HG02943 (cell line): ENCODE data around the gene TOM1L1.
A peak's percentile ranks its signal among the peaks of the same experiment; 100 is the strongest.
"Not testable (repeated sequence)": the region's sequence is repeated elsewhere in the genome, so short reads cannot be mapped to it uniquely, and the experiment has no call there.

Experiments used
- ATAC-seq: cut with Tn5 transposase; IDR thresholded peaks from one replicate; pipeline ENCODE4 v1.9.1; 2021; ENCODE audit warnings: mild to moderate bottlenecking, low read depth, moderate library complexity; ENCODE audit not compliant: unreplicated experiment

TOM1L1 gene, protein sequence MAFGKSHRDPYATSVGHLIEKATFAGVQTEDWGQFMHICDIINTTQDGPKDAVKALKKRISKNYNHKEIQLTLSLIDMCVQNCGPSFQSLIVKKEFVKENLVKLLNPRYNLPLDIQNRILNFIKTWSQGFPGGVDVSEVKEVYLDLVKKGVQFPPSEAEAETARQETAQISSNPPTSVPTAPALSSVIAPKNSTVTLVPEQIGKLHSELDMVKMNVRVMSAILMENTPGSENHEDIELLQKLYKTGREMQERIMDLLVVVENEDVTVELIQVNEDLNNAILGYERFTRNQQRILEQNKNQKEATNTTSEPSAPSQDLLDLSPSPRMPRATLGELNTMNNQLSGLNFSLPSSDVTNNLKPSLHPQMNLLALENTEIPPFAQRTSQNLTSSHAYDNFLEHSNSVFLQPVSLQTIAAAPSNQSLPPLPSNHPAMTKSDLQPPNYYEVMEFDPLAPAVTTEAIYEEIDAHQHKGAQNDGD

DNA sequence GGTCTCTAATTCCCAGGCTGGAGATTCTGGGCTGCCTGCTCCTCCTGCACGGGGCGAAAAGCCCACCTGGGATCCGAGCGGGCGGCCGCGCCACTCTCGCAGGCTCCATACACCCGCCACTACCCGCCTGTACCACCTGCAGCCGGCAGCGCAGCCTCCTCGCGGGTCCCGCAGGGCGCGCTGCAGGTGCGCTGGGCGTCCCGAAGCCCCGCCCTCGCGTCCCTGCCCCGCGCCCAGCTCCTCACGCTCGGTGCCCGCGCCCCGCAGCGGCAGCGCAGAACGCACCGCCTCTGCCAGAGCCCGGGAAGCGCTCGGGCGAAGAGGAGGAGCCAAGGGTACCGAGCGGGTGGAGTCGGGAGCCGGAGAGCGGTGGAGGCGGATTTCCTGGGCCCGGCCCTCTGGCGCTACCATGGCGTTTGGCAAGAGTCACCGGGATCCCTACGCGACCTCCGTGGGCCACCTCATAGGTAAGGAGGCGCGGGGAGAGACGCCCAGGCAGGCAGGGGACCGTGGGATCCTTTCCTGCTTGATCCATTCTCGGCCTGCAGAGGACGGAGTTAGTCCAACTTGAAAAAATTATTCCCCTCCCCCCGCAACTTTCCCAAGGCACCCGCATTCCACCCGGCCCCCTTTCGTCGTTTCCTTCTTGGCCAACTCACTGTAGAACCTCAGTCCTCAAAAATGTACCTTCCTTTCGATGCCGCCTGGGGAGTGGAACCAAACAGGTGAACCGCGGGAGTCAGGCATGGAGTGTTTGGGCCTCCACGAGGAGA, at the start of gene TOM1L1:
Gene TOM1L1, plus strand, starts transcription at position 396 of the 773 bp plus-strand sequence. Its CDS starts 14 bp downstream, at position 410.
- peak; percentile 78 for ATAC-seq

DNA sequence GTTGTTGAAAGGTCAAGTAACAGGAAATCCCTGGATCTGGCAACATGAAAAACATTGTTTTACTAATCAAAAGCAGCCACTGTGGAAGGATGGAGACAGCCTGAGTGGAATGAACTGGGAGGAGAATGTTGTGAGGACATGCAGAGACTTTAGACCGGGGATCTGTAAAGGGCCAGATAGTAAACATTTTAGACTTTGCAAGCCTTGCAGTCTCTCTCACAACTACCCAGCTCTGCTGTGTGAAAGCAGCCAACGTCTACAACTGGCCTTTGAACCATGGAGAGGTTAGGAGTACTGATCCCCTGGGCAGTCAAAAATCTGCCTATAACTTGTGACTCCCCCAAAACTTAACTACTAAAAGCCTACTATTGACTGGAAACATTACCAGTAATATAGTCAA, 41.5 kb upstream of the TOM1L1 start:
- ATAC-seq = no peak

DNA sequence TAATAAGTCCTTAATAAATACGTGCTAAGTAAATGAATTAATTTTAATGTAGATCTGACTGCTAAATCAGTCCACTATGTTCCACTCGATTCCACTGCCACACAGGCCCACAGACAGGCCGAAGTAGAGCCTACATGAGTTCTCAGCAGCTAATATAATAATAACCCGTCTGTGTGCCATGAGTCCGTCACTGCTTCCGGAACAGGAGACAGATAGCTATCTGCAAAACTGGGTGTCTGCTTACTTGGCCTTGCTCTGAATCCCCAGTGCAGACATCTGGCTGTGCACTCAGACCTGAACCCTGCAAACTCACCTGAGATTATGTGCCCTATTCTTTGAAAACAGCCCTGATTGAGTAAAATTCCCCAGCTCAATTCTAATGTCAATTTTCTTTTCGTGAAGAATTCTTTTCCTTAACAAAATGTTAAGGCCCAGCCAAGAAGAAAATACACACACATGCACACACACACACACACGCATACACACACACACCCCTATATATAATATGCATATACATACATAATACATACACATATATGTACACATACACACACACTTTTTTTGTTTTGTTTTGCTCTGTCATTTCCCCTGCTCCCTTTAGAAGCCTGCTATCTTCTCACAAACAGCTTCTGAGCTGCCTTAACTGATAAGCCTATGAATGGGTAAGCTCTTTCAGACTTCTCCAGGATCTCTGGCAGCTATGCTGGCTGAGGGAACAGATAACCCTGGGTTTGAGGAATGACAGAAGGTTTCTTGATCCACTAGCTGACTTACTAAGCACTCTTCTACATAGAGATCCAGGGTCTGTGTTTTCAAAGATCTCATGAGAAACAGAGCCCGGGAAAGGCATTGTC, 39.8 kb upstream of the TOM1L1 start:
- ATAC-seq = no peak

DNA sequence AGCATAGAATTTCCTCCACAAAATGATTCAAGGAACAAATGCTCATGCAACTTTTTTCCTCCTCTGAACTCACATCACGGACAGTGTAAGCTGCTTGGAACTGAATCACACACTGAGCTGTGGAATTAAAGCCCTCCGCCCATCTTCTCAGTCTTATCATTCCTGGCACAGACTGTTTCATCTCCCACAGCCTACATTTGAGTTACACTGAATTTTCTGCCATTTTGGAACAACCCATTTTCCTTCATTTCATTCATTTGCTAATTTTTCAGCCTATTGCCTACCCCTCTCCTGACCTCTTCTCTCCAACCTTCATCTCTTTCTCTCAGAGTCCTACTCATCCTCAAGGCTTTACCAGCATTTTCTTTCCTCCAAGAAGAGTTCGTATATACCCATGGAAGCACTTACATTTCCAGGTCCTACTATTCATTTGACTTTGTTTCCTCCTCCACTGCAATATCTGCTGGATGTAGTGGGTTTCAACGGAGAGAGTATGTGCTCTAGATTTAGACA, 39.1 kb upstream of the TOM1L1 start:
- ATAC-seq = no peak

DNA sequence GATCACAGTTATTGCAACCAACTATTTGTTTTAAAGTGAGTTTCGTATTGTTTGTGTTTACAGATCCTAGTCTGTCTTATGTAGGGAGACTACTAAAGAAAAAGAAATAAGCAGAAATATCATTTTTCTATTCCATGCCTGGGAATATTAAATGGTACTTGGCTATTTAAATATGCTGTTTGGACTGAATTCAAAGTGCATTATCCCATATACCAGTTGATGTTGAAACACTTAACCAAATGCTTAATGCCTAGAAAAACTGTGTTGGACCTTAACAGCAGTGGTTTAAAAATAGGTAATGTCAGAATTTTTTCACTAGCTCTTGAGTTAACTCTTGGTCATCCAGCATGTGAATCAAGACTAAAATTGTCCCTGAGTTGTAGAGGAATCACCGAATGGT, 37.5 kb upstream of the TOM1L1 start:
- ATAC-seq = no peak

DNA sequence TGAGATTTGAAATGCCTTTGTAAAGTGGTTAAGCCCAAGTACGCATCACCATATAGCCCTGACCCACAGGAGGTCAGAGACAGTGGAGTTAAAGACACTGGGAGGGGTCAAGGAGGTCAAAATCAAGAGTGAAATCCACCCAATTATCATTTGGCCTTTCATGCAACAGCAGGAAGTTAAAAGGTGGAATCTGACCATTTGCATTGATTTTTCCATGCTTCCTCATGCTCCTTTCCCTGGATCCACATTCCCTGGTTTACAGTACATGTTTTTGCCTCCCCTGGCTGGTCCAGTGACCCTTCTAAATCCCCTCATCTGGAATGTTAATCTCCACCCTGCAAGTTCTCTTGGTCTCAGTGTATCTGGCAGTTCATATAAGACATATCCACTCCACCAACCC, 36.6 kb upstream of the TOM1L1 start:
- no peak for ATAC-seq

DNA sequence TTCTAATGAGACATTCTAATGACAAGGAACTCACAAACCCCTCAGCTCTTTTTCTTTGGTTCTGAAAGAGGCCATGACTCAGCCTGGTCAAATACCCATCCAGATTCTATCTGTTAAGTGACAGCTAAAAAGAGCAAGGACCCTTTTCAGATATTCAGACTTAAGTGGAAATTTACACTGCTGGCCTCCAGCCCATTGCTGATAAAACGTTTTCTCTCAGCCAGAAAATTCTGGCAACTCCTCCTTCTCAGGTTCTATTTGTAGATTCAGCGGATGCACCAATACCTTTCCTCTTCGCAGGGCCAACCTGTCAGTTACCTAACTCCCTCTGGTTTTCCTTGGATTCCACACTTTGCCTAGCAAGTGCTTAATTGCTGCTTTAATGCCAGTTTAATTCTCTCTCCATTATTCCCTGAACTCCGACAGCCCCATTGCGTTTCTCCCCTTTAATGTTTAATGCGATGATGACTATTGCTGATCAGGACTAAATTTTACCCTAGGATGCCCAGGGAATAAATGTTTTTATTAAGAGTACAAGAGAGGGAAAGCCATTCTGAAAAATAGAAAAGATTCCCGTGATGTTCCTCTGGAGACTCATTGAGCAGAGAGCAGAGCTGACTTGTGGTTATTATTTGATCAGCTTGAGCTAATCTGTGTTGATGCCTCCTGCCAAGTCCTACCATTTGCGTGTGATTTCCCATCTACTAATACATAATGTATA, 35.9 kb upstream of the TOM1L1 start:
- no peak for ATAC-seq

DNA sequence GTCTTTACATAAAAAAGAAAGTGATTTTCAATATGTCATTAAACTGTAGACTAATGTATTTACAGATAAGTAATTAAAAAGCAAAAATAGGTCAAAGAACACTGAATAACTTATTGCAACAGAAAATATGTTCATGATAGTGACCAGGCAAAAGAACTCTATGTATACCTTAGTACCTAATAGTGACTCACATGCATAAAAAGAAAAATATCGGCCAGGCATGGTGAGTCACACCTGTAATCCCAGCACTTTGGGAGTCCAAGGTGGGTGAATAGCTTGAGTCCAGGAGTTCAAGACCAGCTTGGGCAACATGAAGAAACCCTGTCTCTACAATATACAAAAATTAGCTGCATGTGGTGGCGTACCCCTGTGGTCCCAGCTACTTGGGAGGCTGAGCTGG, 33.0 kb upstream of the TOM1L1 start:
- ATAC-seq = no peak

DNA sequence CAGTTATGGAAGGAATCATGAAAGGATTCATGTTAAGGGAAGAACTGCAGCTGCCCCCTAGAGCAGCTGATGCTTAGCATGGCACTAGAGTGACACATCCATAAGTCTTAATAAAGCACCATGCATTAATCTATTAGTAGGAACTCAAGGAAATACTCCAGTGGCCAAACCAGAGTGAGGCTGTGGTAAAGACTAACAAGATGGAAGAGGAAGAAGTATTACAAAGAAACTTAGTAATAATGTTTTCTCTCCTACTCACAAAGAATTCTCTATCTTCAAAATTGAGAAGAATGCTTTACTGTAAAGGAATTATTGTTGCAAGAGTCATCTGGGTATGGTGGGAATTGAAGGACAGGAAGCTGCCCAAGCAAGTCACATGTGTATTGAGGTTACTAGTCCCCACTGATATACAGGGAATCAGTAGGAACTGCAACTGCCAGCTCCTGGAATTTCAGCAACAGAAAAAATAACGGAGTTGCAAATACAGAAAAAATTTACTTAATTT, 29.9 kb upstream of the TOM1L1 start:
- ATAC-seq = no peak

DNA sequence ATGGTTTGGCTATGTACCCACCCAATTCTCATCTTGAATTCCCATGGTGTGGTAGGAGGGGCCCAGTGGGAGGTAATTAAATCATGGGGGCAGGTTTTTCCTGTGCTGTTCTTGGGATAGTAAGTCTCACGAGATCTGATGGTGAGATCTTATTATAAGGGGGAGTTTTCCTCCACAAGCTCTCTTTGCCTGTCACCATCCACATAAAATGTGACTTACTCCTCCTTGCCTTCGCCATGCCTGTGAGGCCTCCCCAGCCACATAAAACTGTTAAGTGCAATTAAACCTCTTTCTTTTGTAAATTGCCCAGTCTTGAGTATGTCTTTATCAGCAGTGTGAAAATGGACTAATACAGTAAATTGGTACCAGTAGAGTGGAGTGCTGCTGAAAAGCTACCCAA, 24.7 kb upstream of the TOM1L1 start:
- ATAC-seq = not testable (repeated sequence)

DNA sequence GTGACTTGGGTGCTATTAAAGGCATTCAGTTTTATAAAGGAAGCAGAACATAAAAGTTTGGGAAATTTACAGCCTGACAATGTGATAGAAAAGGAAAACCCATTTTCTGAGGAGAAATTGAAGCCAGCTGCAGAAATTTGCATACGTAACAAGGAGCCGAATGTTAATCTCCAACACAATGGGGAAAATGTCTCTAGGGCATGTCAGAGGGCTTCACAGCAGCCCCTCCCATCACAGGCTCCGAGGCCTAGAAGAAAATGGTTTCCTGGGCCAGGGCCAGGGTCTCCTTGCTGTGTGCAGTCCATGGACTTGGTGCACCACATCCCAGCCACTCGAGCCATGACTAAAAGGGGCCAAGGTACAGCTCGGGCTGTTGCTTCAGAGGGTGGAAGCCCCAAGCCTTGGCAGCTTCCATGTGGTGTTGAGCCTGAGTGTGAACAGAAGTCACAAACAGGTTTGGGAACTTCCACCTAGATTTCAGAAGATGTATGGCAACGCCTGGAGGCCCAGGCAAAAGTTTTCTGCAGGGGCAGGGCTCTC, 23.9 kb upstream of the TOM1L1 start:
- ATAC-seq = no peak

DNA sequence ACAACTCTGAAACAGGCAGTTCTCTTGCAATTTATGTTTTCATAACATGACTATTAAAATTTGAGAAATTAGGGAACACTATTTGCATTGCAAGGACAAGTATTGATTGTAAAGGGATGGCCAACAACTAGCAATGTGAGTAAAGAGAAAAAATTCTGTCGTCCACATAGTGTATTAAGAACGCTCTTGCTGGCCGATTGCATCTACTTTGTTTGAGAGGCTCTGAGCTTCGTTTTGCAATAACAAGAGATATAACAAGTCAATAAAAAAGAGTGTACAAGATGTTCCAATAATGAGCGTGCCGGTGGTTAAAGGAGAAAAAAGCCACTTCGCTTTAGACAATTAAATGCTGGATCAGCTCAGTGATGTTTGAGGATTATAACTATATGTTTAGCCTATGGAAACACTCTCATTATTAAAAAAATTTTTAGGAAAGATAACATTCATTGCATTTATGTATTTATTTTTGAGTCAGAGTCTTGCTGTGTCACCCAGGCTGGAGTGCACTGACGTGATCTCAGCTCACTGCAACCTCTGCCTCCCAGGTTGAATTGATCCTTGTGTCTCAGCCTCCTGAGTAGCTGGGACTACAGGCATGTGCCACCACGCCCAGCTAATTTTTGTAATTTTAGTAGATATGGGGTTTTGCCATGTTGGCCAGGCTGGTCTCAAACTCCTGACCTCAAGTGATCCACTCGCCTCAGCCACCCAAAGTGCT, 19.2 kb upstream of the TOM1L1 start:
- ATAC-seq = no peak

DNA sequence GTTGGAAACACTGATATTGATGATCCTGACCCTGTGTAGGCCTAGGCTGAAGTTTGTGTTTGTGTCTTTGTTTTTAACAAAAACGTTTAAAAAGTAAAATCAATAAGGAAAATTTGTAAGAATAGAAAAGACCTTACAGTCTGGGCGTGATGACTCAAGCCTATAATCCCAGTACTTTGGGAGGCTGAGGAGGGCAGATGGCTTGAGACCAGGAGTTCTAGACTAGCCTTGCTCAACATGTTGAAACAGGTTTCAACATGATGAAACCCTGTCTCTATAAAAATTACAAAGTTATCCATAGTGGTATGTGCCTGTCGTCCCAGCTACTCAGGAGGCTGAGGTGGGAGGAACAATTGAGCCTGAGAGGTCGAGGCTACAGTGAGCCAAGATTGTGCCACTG, 18.3 kb upstream of the TOM1L1 start:
- no peak for ATAC-seq

DNA sequence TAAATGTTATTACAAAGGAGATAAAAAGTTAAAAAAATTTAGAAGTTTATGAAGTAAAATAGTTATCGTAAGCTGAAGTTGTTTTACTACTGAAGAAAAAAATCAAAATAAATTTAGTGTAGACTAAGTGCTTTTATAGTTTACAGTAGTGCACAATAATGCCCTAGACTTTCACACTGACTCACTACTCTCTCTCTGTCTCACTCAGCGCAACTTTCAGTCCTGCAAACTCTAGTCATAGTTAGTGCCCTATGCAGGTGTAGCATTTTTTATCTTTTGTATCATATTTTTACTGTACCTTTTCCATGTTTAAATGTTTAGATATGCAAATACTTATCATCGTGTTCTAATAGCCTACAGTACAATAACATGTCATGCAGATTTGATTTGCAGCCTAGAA, 17.7 kb upstream of the TOM1L1 start:
- ATAC-seq = no peak

DNA sequence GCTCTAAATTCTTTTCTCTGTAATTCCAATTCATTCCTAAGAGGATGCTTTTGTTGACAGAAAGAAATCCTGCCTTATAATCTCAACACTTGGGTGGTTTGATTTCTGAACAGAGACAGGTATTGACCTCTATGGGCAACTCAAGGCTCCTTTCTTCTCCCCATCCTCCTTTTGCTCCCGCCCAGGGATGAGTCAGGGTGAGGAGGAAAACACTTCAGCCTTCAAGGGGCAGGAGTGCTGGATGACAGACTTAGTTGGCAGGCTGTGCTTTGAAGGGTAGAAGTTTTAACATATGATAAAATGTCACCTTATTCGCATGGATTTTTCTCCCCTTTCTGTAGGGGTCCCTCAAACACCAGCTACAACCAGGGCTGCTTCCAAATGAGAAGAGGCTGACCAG, 16.7 kb upstream of the TOM1L1 start:
- no peak for ATAC-seq

DNA sequence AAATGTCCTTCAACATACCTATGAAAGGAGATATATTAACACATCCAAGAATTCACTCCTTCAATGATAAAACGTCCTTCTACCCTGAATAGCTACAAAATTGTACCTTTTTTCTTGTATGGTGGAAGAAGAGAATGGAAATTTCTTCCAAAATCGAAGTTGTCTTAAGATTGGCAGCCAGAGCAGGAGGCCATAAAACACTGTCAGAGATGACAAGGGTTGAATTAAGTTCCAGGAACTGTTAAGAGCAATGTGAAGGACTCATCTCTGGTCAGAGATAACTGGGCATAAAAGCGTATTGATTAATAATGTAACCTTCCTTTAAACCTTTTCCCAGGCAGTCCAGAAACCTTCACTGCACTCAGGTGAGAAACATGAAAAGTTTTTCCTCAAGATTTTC, 12.9 kb upstream of the TOM1L1 start:
- no peak for ATAC-seq

DNA sequence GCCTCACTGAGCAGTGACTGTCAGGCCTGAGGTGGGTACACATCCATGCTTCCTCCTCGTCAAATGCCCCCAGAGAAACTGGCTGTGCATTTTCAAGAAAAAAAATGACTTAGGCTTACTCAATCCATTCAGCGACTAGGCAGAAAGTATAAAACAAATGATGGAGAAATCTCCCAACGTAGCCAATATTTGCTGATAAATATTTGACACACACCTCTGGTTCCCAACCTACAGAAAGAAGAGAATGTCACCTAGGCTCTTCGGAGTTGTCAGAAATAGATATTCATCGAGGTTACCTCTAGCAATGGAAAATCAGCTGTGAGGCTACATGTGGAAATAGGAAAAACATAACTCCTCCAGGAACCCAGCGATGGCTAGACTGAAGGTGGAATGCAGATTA, 12.4 kb upstream of the TOM1L1 start:
- ATAC-seq = no peak

DNA sequence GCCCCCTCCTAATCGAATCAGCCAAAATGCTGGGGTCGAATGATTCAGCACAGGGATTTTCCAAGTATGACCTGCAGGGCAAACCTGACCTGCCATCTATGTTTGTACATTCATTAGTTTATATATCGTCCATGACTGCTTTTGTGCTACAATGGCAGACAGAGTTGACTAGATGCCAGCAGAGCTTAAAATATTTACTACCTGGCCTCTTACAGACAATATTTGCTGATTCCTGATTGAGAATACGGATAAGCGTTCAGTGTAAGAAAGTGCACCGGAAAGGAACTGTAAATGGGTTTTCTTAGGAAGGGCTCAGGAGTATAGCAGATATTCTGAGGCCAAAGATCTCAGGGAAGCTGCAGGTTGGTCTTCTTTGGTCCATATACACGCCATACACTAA, 11.7 kb upstream of the TOM1L1 start:
- ATAC-seq = no peak
